Measurements from ENCODE around the gene GPAT2. TPM values are rescaled to one million over a fixed set of nuclear protein-coding genes. Genes with fewer than 3 reads are reported as not detected.
"Not testable (repeated sequence)": the region's sequence is repeated elsewhere in the genome, so short reads cannot be mapped to it uniquely, and the experiment has no call there.

GPAT2 gene
- total RNA-seq, 1 donor from 2014 or later, result 1.1 TPM

DNA sequence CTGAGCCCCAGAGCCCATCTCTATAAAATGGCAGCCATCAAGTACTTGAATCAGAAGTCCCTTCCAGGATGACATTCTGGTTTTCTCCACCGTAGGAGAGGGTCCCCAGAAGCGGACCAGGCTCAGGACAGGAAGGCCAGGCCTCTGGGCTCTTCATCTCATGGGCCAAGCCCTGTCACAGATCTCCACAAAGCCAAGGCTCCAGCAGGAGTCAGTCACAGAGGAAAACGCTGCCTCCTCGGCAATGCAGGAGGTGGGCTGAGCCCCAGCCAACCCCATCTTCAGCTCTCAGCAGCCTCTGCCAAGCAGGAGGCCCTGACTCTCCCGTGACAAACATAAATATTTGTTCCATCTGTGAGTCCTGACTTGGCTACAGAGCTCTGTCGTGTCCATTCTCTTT is 39.4 kb upstream of the GPAT2 start:
- no peak overlapping the region for H3K4me3 ChIP-seq (ENCODE audit: low read depth, low read length)
- DNase-seq (ENCODE audit: low read depth), result no peak
- TF ChIP-seq, protein P1, sequence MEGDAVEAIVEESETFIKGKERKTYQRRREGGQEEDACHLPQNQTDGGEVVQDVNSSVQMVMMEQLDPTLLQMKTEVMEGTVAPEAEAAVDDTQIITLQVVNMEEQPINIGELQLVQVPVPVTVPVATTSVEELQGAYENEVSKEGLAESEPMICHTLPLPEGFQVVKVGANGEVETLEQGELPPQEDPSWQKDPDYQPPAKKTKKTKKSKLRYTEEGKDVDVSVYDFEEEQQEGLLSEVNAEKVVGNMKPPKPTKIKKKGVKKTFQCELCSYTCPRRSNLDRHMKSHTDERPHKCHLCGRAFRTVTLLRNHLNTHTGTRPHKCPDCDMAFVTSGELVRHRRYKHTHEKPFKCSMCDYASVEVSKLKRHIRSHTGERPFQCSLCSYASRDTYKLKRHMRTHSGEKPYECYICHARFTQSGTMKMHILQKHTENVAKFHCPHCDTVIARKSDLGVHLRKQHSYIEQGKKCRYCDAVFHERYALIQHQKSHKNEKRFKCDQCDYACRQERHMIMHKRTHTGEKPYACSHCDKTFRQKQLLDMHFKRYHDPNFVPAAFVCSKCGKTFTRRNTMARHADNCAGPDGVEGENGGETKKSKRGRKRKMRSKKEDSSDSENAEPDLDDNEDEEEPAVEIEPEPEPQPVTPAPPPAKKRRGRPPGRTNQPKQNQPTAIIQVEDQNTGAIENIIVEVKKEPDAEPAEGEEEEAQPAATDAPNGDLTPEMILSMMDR (conservative IDR thresholded peaks at IDR 0.05; ENCODE audit: low read depth, low read length), result no peak

DNA sequence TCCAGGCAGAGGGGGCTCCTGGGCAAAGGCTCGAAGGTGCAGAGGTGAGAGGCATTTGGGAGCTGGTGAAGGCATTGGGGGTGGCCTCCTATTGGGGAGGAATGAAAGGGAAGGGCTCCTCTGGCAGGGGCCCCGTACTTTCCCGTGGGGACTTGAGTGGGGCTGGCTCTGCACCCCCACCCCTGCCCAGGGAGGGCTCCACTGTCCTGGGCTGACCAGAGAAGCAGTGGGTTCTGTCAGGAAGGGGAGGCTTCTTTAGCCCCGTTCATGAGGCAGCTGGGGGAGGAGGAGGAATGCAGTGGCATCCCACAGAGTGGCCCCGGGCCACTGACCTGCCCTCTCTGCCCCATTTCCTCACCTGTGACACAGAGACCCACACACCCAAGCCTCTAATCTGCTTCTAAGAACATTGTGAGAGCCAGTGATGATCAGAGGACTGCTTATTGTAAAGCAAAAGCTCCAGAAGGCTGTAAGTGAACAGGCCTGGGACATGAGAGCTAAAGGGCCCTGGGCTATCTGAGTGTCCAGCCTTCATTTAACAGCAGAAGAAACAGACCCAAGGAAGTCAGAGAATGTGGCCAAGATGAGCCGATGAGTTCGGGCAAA is 38.6 kb upstream of the GPAT2 start:
- TF ChIP-seq, protein P1 (conservative IDR thresholded peaks at IDR 0.05; ENCODE audit: low read depth, low read length), result no peak
- DNase-seq (ENCODE audit: low read depth), result no peak
- no peak overlapping the region for H3K4me3 ChIP-seq (ENCODE audit: low read depth, low read length)

DNA sequence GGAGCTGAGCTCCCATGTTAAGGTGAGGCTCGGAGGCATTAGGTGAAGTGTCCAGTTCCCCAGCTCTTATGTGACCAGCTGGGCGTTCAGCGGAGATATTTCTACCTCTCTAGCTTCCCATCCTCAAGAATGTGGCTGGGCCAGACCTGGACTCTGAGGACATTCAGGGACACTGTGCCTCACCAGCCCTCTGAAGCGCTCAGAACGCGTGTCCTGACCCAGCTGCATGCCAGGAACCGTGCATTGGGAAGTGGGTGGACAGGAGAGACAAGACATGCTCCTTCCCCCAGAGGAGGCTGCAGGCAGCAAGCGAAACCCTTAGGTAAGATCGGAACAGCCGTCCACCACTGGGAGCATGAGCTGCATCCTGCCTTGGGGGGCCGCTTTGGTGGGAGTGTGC is 38.0 kb upstream of the GPAT2 start:
- H3K4me3 ChIP-seq (ENCODE audit: low read depth, low read length), result no peak overlapping the region
- TF ChIP-seq, protein P1 (conservative IDR thresholded peaks at IDR 0.05; ENCODE audit: low read depth, low read length), result no peak
- no peak for DNase-seq (ENCODE audit: low read depth)

DNA sequence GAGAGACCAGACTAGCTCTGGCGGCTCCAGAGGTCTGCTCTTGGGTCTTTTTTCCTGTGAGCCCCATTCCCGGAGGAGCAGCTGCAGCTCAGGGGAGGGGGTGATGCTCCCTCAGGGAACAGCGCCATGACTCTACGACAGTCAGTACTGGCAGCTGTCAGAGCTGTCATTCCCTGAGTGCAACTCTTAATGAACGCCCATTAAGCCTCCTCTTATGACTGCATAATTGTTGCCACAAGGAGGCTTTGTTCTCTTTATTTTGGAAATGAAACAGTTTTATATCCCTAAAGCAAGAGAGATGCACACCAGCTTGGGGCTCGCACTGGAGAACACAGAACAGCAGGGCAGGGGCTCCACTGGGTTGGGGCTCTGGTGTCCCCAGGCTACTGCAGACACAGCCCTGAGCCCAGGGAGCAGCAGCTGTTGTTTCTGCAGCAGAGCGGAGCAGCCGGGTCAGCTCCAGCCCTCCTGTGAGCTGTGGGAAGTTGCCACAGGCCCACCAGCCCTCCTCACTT is 37.3 kb upstream of the GPAT2 start:
- H3K4me3 ChIP-seq (ENCODE audit: low read depth, low read length); DNase-seq (ENCODE audit: low read depth): not testable (repeated sequence)

DNA sequence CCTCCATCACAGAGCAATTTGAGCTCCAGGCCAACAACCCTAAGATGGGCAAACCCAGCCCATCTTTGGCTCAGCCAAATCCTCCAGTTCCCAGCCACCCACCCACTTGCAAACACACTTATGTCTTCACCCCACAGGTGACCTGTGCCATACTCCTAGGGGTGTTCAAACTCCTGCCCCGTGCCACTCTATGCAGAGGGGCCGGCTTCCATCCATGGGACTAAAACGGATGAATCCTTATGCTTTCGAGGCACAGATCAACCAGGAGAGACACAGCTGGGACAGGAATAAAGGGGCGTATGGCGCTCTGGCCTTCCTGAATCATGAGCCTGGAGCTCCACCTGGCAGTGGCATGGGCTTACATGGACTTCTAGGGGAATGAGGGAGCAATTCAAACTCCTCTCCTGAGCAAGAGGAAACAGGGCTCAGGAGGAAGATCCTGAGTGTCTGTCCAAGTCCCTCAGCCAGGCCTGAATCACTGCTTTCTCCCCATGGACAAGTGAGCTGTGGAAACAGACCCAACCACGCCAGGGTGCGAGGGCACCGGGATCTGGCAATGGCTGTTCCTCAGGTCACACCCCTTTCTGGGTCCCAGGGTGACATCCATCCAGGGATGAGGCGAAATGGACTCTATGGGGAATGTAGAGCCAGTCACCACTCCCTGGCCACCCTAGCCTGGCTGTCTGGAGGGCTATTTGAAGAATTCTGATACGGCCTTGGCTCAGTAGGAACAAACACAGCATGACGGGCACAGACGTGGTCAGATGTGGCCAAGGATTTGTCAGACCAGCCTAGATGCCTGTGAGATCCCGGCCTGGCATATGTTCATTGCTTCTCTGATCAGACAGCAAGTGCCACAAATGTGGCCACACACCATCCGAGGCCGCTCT is 36.6 kb upstream of the GPAT2 start:
- H3K4me3 ChIP-seq (ENCODE audit: low read depth, low read length); DNase-seq (ENCODE audit: low read depth): not testable (repeated sequence)

DNA sequence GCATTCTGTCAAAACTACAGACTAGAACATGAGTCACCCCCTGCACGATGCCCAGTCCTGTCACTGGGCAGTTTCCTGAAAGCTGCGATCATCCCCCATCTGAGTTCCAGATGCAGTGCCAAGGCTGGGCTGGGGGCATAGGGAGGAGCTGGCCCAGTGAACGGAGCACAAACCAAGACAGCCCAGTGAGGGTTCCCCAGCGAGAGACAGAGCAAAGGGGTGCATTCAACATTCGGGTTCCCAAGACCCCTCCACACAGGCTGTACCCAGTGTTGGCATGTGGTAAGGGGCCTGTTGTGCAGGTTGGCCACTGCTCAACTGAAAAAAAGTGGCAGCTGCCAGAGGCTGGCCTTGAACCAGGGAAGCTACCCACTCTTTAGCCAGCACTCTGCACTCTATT is 35.6 kb upstream of the GPAT2 start:
- not testable (repeated sequence) for H3K4me3 ChIP-seq (ENCODE audit: low read depth, low read length); DNase-seq (ENCODE audit: low read depth)

DNA sequence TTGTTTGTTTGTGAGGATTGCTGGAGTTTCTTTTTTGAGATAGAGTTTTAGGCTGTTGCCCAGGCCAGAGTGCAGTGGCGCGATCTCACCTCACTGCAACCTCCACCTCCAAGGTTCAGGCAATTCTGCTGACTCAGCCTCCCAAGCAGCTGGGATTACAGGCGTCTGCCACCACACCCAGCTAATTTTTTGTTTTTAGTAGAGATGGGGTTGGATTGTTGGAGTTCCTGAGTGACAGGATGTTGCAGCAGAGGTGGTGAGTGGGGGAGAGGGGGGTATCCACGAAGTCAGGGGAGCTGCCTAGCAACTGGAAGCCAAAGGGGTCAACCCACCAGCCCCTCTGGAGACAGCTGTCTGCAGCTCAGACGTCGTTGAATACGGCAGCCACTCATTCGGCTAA is 35.2 kb upstream of the GPAT2 start:
- DNase-seq (ENCODE audit: low read depth); H3K4me3 ChIP-seq (ENCODE audit: low read depth, low read length): not testable (repeated sequence)

DNA sequence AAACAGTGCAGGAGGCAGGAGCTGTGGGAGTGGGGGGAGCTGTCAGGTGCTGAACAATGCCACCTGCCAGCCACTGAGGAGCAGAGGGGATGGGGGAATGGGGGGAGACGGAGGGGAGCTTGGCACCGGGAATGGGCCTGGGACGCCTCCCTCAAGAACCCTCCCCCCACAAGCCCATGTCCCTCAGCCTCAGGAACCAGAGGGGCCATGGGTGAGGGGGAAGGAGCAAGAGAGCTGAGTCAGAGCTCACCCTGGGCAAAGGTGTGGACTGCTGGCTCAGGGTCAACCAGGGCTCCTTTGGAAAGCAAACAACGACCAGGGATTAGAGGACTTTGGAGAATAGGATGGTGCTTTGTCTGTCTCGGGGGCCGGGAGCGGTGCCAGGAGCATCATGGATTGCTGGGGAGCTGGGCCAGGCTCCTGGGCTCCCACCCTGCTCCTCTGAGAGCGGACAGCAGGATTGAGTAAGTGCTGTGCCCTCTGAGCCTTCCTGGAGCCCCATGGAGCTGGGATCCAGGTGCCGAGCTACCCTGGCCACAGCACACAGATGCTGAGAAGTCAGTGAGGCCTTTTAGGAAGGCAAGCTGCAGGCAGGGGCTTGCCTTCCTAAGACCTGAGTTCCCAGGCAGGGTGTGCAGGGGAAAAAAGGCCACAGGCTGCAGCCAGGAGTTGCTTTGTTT is 33.3 kb upstream of the GPAT2 start:
- not testable (repeated sequence) for DNase-seq (ENCODE audit: low read depth); H3K4me3 ChIP-seq (ENCODE audit: low read depth, low read length)

DNA sequence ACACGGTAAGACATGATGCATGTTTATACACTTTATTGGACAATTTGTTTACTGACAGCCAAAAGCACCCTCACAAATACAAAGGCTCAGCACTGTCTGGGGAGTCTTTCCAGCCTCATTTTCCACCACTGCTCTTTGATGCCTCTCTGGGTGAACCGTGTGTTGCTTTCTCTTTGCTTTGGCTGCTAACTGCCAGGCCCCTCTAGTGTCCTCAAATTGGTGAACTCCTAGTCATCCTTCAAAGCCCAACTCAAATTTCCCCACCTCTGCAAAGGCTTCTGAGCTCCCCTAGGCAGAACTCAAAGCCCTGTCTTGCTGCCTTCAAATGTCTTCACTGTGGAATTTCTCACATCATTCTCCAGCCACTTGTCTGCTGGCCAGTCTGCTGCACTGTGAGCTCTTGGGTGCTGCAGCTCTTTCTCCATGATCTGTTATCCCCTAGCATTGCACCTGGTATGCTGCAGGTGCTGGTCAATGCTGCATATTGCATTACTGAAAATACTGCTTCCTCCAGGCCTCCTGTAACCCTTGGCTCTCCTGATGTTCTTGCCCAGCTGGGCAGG is 32.5 kb upstream of the GPAT2 start:
- H3K4me3 ChIP-seq (ENCODE audit: low read depth, low read length); DNase-seq (ENCODE audit: low read depth): not testable (repeated sequence)

DNA sequence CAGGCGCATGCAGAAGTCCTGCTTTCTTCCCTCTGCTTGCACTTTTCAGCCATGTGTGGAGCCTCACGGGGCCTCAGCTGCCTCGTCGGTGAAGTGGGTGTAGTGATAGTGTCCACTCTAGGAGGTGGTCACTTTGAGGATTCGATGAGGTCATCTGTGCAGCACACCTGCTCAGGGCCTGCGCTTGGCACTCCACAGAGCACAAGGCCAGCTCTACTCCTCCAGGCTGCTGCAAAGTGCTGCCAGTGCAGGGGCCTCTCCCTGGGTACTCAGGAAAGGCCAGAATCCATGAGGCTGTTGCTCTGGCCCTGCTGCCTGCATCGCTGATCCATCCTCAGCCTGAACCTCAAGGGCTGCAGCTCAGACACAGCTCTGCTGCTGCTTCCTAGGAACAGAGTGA is 31.8 kb upstream of the GPAT2 start:
- DNase-seq (ENCODE audit: low read depth); H3K4me3 ChIP-seq (ENCODE audit: low read depth, low read length): not testable (repeated sequence)

DNA sequence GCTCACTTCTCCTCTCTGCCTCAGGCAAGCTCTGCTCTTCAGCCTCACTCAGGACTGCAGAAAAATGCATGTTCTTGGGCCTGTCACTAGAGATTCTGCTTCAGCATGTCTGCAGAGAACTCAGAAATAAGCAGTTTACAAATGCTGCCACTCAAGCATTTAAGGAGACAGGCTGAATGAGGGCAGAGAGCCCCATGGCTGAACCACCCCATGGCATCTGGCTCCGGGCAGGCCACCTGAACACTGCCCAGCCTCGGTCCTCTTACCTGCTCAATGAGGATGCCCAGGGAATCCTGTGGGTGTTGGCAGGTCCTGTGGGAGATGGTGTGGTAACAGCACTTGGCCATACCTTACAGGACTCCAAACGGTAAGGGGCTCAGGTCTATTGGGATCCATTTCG is 31.2 kb upstream of the GPAT2 start:
- H3K4me3 ChIP-seq (ENCODE audit: low read depth, low read length); DNase-seq (ENCODE audit: low read depth): not testable (repeated sequence)

Measured in epithelial cell of proximal tubule (primary cell).